ENCODE measurements around the gene ENTPD6. TPM values are rescaled to one million over a fixed set of nuclear protein-coding genes. Genes with fewer than 3 reads are reported as not detected.
A peak's percentile ranks its signal among the peaks of the same experiment; 100 is the strongest.
"Not testable (repeated sequence)": the region's sequence is repeated elsewhere in the genome, so short reads cannot be mapped to it uniquely, and the experiment has no call there.

The ENTPD6 gene
- total RNA-seq, 6 experiments from 2014 or later: 28.8 to 48.4 (median 34.6) TPM

DNA sequence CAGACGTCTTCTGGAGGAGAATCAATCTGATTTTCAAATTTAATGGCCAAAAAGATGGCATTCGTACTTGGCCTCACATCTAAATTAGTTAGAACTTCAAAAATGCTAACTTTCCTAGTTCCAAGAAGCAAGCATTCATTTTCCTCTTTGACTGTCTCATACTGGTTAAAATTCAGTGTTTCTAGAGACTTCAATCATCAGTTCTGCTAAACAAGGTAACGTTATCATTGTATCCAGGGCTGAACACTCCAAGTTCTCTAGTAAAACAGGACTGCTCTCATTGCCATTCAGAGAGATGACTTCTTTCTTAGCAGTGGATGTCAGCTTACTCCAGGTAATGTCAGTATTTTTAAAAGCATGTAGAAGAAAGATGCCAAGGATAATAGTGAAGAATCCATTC, 34.6 kb upstream of the ENTPD6 start:
- TF ChIP-seq, protein P1, sequence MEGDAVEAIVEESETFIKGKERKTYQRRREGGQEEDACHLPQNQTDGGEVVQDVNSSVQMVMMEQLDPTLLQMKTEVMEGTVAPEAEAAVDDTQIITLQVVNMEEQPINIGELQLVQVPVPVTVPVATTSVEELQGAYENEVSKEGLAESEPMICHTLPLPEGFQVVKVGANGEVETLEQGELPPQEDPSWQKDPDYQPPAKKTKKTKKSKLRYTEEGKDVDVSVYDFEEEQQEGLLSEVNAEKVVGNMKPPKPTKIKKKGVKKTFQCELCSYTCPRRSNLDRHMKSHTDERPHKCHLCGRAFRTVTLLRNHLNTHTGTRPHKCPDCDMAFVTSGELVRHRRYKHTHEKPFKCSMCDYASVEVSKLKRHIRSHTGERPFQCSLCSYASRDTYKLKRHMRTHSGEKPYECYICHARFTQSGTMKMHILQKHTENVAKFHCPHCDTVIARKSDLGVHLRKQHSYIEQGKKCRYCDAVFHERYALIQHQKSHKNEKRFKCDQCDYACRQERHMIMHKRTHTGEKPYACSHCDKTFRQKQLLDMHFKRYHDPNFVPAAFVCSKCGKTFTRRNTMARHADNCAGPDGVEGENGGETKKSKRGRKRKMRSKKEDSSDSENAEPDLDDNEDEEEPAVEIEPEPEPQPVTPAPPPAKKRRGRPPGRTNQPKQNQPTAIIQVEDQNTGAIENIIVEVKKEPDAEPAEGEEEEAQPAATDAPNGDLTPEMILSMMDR (IDR thresholded peaks at IDR 0.05): no peak
- no peak for TF ChIP-seq POLR2A (IDR thresholded peaks at IDR 0.05)
- H3K27me3 ChIP-seq: no peaks in the 10 kb centered on the region
- no peaks in the 10 kb centered on the region for H3K36me3 ChIP-seq
- H3K4me3 ChIP-seq: no peak overlapping the region
- ATAC-seq (no peak), DNase-seq (no peak)
- H3K27ac ChIP-seq: no peak overlapping the region
- WGBS (ENCODE audit: insufficient coverage, low coverage, low lambda C conversion rate, missing lambda C conversion rate): 65% methylated on average over 3 of the region's 3 CpGs
- no peaks in the 10 kb centered on the region for H3K4me1 ChIP-seq
- intact Hi-C loops (cut with DNase I): no loop called here
- H3K9me3 ChIP-seq: no peaks in the 10 kb centered on the region

DNA sequence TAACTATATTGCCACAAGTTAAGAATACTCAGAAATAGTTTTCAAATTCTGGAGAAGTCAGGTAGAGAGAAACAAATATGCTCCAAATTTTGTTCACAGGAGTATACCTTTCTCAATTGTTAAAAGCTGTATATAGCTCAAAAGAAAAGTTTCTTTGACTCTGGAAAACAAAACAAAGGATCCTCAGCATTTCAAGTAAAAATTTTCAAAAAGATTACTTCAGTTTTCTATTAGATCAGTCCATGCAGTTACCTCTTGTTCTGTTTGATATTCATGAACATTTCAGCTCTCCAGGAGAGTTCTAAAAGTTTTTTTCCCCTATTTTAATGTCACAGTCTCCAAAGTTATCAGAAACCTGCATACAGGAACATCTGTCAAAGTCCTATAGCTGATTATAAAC, 30.4 kb upstream of the ENTPD6 start:
- Histone ChIP-seq H3K4me3 (no peak overlapping the region), H3K4me1 (no peaks in the 10 kb centered on the region), H3K27ac (no peak overlapping the region), H3K36me3 (no peaks in the 10 kb centered on the region), H3K9me3 (no peaks in the 10 kb centered on the region), H3K27me3 (no peaks in the 10 kb centered on the region)
- TF ChIP-seq POLR2A (IDR thresholded peaks at IDR 0.05): no peak
- TF ChIP-seq, protein P1 (IDR thresholded peaks at IDR 0.05): no peak
- ATAC-seq: no peak
- intact Hi-C loops (cut with DNase I): no loop called here
- no peak for DNase-seq

DNA sequence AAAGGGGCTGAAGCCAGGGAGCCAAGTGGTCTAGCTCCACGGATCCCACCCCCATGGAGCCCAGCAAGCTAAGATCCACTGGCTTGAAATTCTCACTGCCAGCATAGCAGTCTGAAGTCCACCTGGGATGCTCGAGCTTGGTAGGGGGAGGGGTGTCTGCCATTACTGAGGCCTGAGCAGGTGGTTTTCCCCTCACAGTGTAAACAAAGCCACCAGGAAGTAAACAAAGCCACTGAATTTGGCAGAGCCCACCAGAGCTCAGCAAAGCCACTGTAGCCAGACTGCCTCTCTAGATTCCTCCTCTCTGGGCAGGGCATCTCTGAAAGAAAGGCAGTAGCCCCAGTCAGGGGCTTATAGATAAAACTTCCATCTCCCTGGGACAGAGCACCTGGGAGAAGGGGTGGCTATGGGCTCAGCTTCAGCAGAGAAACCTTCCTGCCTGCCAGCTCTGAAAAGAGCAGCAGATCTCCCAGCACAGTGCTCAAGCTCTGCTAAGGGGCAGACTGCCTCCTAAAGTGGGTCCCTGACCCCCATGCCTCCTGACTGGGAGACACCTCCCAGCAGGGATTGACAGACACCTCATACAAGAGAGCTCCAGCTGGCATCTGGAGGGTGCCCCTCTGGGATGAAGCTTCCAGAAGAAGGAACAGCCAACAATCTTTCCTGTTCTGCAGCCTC, 29.3 kb upstream of the ENTPD6 start:
- H3K4me3 ChIP-seq; H3K4me1 ChIP-seq; DNase-seq; H3K9me3 ChIP-seq; H3K27me3 ChIP-seq; H3K27ac ChIP-seq; H3K36me3 ChIP-seq; intact Hi-C loops (cut with DNase I): not testable (repeated sequence)
- peak in 2 of 4 donors; percentile 40 to 84 for ATAC-seq
- 43% methylated on average over 2 of the region's 2 CpGs for WGBS (ENCODE audit: insufficient coverage, low coverage, low lambda C conversion rate, missing lambda C conversion rate)

DNA sequence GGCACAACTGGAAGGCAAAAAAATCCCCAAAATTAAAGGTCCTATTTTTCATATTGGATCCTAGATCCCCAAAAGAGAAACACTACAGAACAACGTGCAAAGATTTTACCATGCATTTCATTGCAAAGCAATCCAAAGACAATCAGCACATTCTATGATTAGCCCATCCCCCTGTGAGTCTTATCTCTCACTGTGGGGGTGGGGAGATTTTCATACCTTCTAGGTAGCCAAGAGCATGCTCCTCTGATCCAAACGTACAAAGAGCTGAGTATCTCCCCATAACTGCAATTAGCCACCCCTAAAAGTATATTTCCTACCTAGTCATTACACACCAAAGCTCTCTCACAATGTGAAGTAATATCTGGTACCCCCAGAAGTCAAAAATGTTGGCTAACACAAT, 22.2 kb upstream of the ENTPD6 start:
- ATAC-seq (no peak), DNase-seq (no peak)
- TF ChIP-seq, protein P1 (IDR thresholded peaks at IDR 0.05): no peak
- no peak for TF ChIP-seq POLR2A (IDR thresholded peaks at IDR 0.05)
- Histone ChIP-seq H3K4me3 (no peak overlapping the region), H3K27me3 (no peaks in the 10 kb centered on the region), H3K9me3 (no peaks in the 10 kb centered on the region), H3K36me3 (no peaks in the 10 kb centered on the region), H3K27ac (no peak overlapping the region), H3K4me1 (no peaks in the 10 kb centered on the region)
- intact Hi-C loops (cut with DNase I): loop anchor here in 1 of 2 donors (10.0 kb wide), 2 partner anchors 99 to 179 kb away; partner anchors contain the start of gene APMAP
- WGBS (ENCODE audit: insufficient coverage, low coverage, low lambda C conversion rate, missing lambda C conversion rate): 53% methylated on average over 2 of the region's 2 CpGs

DNA sequence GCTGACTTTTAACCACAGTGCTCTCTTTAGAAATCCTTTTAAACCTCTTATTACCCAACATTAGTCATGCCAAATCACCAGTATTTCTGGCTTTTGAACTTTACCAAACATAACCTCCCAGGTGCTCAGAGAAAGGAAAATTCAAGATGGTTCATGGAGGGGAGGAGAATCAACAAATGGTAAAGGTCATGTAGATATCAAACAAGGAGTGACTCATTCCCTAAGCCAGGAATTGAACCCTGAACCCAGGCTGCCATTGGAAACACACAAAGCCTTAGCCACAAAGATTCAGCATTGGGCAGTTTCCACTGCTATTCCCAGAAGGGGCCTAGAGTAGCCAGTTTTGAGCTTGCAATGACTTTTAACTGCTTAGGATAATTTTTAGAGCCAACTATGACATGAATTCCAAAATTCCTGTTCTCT, 21.6 kb upstream of the ENTPD6 start:
- Histone ChIP-seq H3K27ac (no peak overlapping the region), H3K4me1 (no peaks in the 10 kb centered on the region), H3K4me3 (no peak overlapping the region), H3K9me3 (no peaks in the 10 kb centered on the region), H3K27me3 (no peaks in the 10 kb centered on the region), H3K36me3 (no peaks in the 10 kb centered on the region)
- ATAC-seq (peak in 3 of 4 donors; percentile 30 to 91 (median 57)), DNase-seq (no peak)
- TF ChIP-seq POLR2A (IDR thresholded peaks at IDR 0.05): no peak
- TF ChIP-seq, protein P1 (IDR thresholded peaks at IDR 0.05): no peak
- intact Hi-C loops (cut with DNase I): loop anchor here in 1 of 2 donors (10.0 kb wide), 2 partner anchors 99 to 179 kb away; partner anchors contain the start of gene APMAP

Measured in right lobe of liver (tissue), 6 donors.